ENCODE results near the gene UFC1.

The UFC1 gene

DNA sequence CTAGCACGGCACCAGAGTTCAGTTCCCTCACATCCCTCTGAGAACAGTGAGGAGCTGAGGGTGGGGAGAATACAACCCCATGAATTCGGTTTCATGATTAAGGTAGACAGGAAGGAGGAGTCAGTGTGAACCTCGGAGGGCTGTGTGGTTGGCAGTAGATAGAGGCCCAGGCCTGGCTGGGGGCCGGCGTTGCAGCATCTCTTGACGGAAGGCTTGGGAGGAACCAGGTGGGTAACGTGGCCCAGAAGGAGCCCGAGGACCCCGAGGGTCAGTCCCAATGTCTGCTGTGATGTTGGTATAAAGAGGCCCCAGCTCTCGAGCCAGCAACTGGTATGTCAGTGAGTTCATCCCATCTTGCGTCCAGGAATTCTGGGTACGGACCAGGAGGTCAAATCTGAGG lies 17.9 kb downstream of the UFC1 start:
- no peaks in the 10 kb centered on the region for H3F3A ChIP-seq (ENCODE audit: control insufficient read depth, insufficient read depth)
- H3K9me3 ChIP-seq (ENCODE audit: control insufficient read depth, insufficient read depth, low read length): no peaks in the 10 kb centered on the region
- TF ChIP-seq, protein P1, sequence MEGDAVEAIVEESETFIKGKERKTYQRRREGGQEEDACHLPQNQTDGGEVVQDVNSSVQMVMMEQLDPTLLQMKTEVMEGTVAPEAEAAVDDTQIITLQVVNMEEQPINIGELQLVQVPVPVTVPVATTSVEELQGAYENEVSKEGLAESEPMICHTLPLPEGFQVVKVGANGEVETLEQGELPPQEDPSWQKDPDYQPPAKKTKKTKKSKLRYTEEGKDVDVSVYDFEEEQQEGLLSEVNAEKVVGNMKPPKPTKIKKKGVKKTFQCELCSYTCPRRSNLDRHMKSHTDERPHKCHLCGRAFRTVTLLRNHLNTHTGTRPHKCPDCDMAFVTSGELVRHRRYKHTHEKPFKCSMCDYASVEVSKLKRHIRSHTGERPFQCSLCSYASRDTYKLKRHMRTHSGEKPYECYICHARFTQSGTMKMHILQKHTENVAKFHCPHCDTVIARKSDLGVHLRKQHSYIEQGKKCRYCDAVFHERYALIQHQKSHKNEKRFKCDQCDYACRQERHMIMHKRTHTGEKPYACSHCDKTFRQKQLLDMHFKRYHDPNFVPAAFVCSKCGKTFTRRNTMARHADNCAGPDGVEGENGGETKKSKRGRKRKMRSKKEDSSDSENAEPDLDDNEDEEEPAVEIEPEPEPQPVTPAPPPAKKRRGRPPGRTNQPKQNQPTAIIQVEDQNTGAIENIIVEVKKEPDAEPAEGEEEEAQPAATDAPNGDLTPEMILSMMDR (IDR thresholded peaks at IDR 0.05; ENCODE audit: low read depth, low read length, poor library complexity, severe bottlenecking): no peak
- TF ChIP-seq EZH2phosphoT487 (IDR thresholded peaks at IDR 0.05; ENCODE audit: borderline replicate concordance, low read length): no peak
- no peaks in the 10 kb centered on the region for H4K20me1 ChIP-seq (ENCODE audit: control insufficient read depth, insufficient read depth, low read depth, low read length)
- no peaks in the 10 kb centered on the region for H3K27me3 ChIP-seq (ENCODE audit: control insufficient read depth, low read length)
- H3K4me2 ChIP-seq (ENCODE audit: low read length): no peak overlapping the region
- no peaks in the 10 kb centered on the region for H3K9me2 ChIP-seq (replicated peaks; ENCODE audit: control insufficient read depth, low read length)
- H3K27ac ChIP-seq (ENCODE audit: low read depth, low read length): no peak overlapping the region
- peaks cover 62% of the 10 kb centered on the region for H3K36me3 ChIP-seq (ENCODE audit: control insufficient read depth, low read length)
- peaks cover 18% of the 10 kb centered on the region for H3K4me1 ChIP-seq (ENCODE audit: control insufficient read depth, low read length)
- peaks cover 17% of the 10 kb centered on the region for H3K79me2 ChIP-seq (ENCODE audit: control insufficient read depth, low read length)
- H3K4me3 ChIP-seq (ENCODE audit: low read length): no peak overlapping the region

DNA sequence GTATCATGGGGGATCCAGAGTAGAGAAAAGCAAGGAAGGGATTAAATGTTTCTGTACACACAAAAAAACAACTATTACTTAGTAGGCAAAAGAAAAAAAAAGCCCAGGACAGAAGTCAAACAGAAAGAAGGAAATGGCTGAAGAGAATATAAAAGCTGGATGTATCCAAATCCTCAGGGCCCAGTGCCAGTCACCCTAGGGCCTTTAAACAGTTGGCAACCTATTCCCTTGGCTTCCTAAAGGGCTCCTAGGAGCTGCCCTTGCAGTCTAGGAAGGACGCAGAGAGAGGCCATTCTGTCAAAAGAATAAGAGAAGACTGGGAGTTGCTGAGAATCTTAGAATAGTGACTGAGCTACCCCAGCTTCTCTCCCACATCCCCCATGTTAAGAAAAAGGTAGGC lies 18.6 kb downstream of the UFC1 start:
- peaks cover 62% of the 10 kb centered on the region for H3K36me3 ChIP-seq (ENCODE audit: control insufficient read depth, low read length)
- no peak overlapping the region for H3K4me2 ChIP-seq (ENCODE audit: low read length)
- no peaks in the 10 kb centered on the region for H3K27me3 ChIP-seq (ENCODE audit: control insufficient read depth, low read length)
- peaks cover 16% of the 10 kb centered on the region for H3K79me2 ChIP-seq (ENCODE audit: control insufficient read depth, low read length)
- H3K9me3 ChIP-seq (ENCODE audit: control insufficient read depth, insufficient read depth, low read length): no peaks in the 10 kb centered on the region
- H4K20me1 ChIP-seq (ENCODE audit: control insufficient read depth, insufficient read depth, low read depth, low read length): no peaks in the 10 kb centered on the region
- no peaks in the 10 kb centered on the region for H3F3A ChIP-seq (ENCODE audit: control insufficient read depth, insufficient read depth)
- no peaks in the 10 kb centered on the region for H3K9me2 ChIP-seq (replicated peaks; ENCODE audit: control insufficient read depth, low read length)
- no peak overlapping the region for H3K4me3 ChIP-seq (ENCODE audit: low read length)
- peaks cover 13% of the 10 kb centered on the region for H3K4me1 ChIP-seq (ENCODE audit: control insufficient read depth, low read length)
- TF ChIP-seq, protein P1 (IDR thresholded peaks at IDR 0.05; ENCODE audit: low read depth, low read length, poor library complexity, severe bottlenecking): no peak
- TF ChIP-seq EZH2phosphoT487 (IDR thresholded peaks at IDR 0.05; ENCODE audit: borderline replicate concordance, low read length): no peak
- H3K27ac ChIP-seq (ENCODE audit: low read depth, low read length): no peak overlapping the region

- Histone ChIP-seq H3K36me3 (ENCODE audit: control insufficient read depth, low read length) (peaks cover 62% of the 10 kb centered on the region), H3K4me2 (ENCODE audit: low read length) (no peak overlapping the region), H3K4me3 (ENCODE audit: low read length) (no peak overlapping the region), H3F3A (ENCODE audit: control insufficient read depth, insufficient read depth) (no peaks in the 10 kb centered on the region), H4K20me1 (ENCODE audit: control insufficient read depth, insufficient read depth, low read depth, low read length) (no peaks in the 10 kb centered on the region), H3K27me3 (ENCODE audit: control insufficient read depth, low read length) (no peaks in the 10 kb centered on the region), H3K9me2 (replicated peaks; ENCODE audit: control insufficient read depth, low read length) (no peaks in the 10 kb centered on the region), H3K27ac (ENCODE audit: low read depth, low read length) (no peak overlapping the region), H3K9me3 (ENCODE audit: control insufficient read depth, insufficient read depth, low read length) (no peaks in the 10 kb centered on the region), H3K4me1 (ENCODE audit: control insufficient read depth, low read length) (peaks cover 18% of the 10 kb centered on the region), H3K79me2 (ENCODE audit: control insufficient read depth, low read length) (peaks cover 16% of the 10 kb centered on the region)
- TF ChIP-seq EZH2phosphoT487 (IDR thresholded peaks at IDR 0.05; ENCODE audit: borderline replicate concordance, low read length): no peak
- TF ChIP-seq, protein P1 (IDR thresholded peaks at IDR 0.05; ENCODE audit: low read depth, low read length, poor library complexity, severe bottlenecking): no peak
Observed at GRCh38 chr1:161172776-161173376, 19.1 kb downstream of the UFC1 start.

All from DOHH2 (cell line).